Type B pancreatic cell (in vitro differentiated cells): ENCODE measurements around the gene TMEM117. TPM values are rescaled to one million over a fixed set of nuclear protein-coding genes. Genes with fewer than 3 reads are reported as not detected.

Experiments
- DNase-seq: peaks from one replicate; pipeline ENCODE4 v3.0.0; 2021; ENCODE audit warnings: mixed read lengths; ENCODE audit not compliant: unreplicated experiment; ENCODE audit errors: extremely low spot score
- H3K27ac Mint-ChIP-seq: 2 replicates; pipeline ENCODE4 v1.8.0; 2021; ENCODE audit warnings: mild to moderate bottlenecking, mixed read lengths
- H3K27me3 Mint-ChIP-seq: 2 replicates; pipeline ENCODE4 v1.8.0; 2021; ENCODE audit warnings: mixed read lengths
- H3K36me3 Mint-ChIP-seq: 2 replicates; pipeline ENCODE4 v1.8.0; 2021; ENCODE audit warnings: mixed read lengths
- H3K4me1 Mint-ChIP-seq: one replicate; pipeline ENCODE4 v1.8.0; 2021; ENCODE audit warnings: mixed read lengths; ENCODE audit not compliant: unreplicated experiment
- H3K4me3 Mint-ChIP-seq: 2 replicates; pipeline ENCODE4 v1.8.0; 2021; ENCODE audit warnings: mild to moderate bottlenecking, mixed read lengths
- H3K9me3 Mint-ChIP-seq: 2 replicates; pipeline ENCODE4 v1.8.0; 2021; ENCODE audit warnings: mixed read lengths
- CTCF ChIP-seq: fragments of 200-600 bp; sonication (generic); conservative IDR thresholded peaks from 2 replicates; pipeline ENCODE4 v1.5.0; 2021; ENCODE audit warnings: antibody characterized with exemption, mild to moderate bottlenecking
- total RNA-seq: library from RNA; stranded (reverse); gene quantifications from 2 replicates; pipeline ENCODE4 v1.2.1, GENCODE V29; 2021; ENCODE audit warnings: low replicate concordance

The TMEM117 gene
- total RNA-seq, 1 donor from 2014 or later, result 14.3 TPM

- no peak overlapping the region for H3K27ac Mint-ChIP-seq
- no peak for DNase-seq
- no peak for TF ChIP-seq CTCF
- H3K4me1 Mint-ChIP-seq, result no peaks in the 10 kb centered on the region
- no peaks in the 10 kb centered on the region for H3K36me3 Mint-ChIP-seq
- H3K4me3 Mint-ChIP-seq, result no peak overlapping the region
- no peaks in the 10 kb centered on the region for H3K9me3 Mint-ChIP-seq
- no peaks in the 10 kb centered on the region for H3K27me3 Mint-ChIP-seq
These were observed 265.6 kb downstream of the TMEM117 start for GRCh38 chr12:44101475-44101874.

GRCh38 chr12:44114906-44115305 is 279.0 kb downstream of the TMEM117 start:
- no peaks in the 10 kb centered on the region for H3K9me3 Mint-ChIP-seq
- H3K27ac Mint-ChIP-seq, result no peak overlapping the region
- no peak for DNase-seq
- no peaks in the 10 kb centered on the region for H3K36me3 Mint-ChIP-seq
- TF ChIP-seq CTCF, result no peak
- no peaks in the 10 kb centered on the region for H3K27me3 Mint-ChIP-seq
- H3K4me1 Mint-ChIP-seq, result no peaks in the 10 kb centered on the region
- H3K4me3 Mint-ChIP-seq, result no peak overlapping the region

GRCh38 chr12:44117337-44117736 is 281.5 kb downstream of the TMEM117 start:
- Mint-ChIP-seq H3K27ac (no peak overlapping the region), H3K27me3 (no peaks in the 10 kb centered on the region), H3K4me3 (no peak overlapping the region), H3K9me3 (no peaks in the 10 kb centered on the region), H3K4me1 (no peaks in the 10 kb centered on the region), H3K36me3 (no peaks in the 10 kb centered on the region)
- DNase-seq, result no peak
- TF ChIP-seq CTCF, result no peak

- H3K36me3 Mint-ChIP-seq, result no peaks in the 10 kb centered on the region
- no peaks in the 10 kb centered on the region for H3K27me3 Mint-ChIP-seq
- no peak for DNase-seq
- peaks cover under 1% of the 10 kb centered on the region for H3K9me3 Mint-ChIP-seq
- H3K27ac Mint-ChIP-seq, result no peak overlapping the region
- no peak overlapping the region for H3K4me3 Mint-ChIP-seq
- H3K4me1 Mint-ChIP-seq, result no peaks in the 10 kb centered on the region
- no peak for TF ChIP-seq CTCF
These were observed 283.1 kb downstream of the TMEM117 start for GRCh38 chr12:44118946-44119345.

- Mint-ChIP-seq H3K4me1 (no peaks in the 10 kb centered on the region), H3K27ac (no peak overlapping the region), H3K27me3 (no peaks in the 10 kb centered on the region), H3K9me3 (peaks cover 7% of the 10 kb centered on the region), H3K4me3 (no peak overlapping the region), H3K36me3 (peaks cover 4% of the 10 kb centered on the region)
- TF ChIP-seq CTCF, result no peak
- DNase-seq, result no peak
These were observed 290.9 kb downstream of the TMEM117 start for GRCh38 chr12:44126806-44127205.

GRCh38 chr12:44127966-44128710 is 292.3 kb downstream of the TMEM117 start:
- Mint-ChIP-seq H3K27me3 (no peaks in the 10 kb centered on the region), H3K27ac (no peak overlapping the region), H3K4me1 (no peaks in the 10 kb centered on the region), H3K4me3 (no peak overlapping the region), H3K36me3 (peaks cover 4% of the 10 kb centered on the region), H3K9me3 (peaks cover 7% of the 10 kb centered on the region)
- DNase-seq, result no peak
- TF ChIP-seq CTCF, result no peak
